Hepatocyte (in vitro differentiated cells): Measurements from ENCODE around the gene TJP2. TPM values are rescaled to one million over a fixed set of nuclear protein-coding genes. Genes with fewer than 3 reads are reported as not detected.

Experiments
- DNase-seq: peaks from one replicate; pipeline ENCODE4 v3.0.0-alpha.2; 2016; ENCODE audit warnings: low spot score
- H2AFZ ChIP-seq: fragments of 200-600 bp; sonication (generic); 2 replicates; pipeline ENCODE4 v1.6.0; 2016; ENCODE audit warnings: antibody characterized with exemption, mild to moderate bottlenecking
- H3K27ac ChIP-seq: fragments of 200-600 bp; sonication (generic); 2 replicates; pipeline ENCODE4 v1.5.1; 2016; ENCODE audit warnings: mild to moderate bottlenecking
- H3K27me3 ChIP-seq: fragments of 200-600 bp; sonication (generic); 2 replicates; pipeline ENCODE4 v1.6.1; 2016
- H3K36me3 ChIP-seq: fragments of 200-600 bp; sonication (generic); replicated peaks from 2 replicates; pipeline ENCODE4 v1.5.1; 2016; ENCODE audit warnings: low read depth; ENCODE audit not compliant: insufficient read depth
- H3K4me1 ChIP-seq: fragments of 200-600 bp; sonication (generic); 2 replicates; pipeline ENCODE4 v1.5.1; 2016; ENCODE audit warnings: mild to moderate bottlenecking, moderate library complexity; ENCODE audit not compliant: insufficient read depth
- H3K4me2 ChIP-seq: fragments of 200-600 bp; sonication (generic); 2 replicates; pipeline ENCODE4 v1.6.0; 2016
- H3K4me3 ChIP-seq: fragments of 200-600 bp; sonication (generic); 2 replicates; pipeline ENCODE4 v1.5.1; 2016; ENCODE audit warnings: mild to moderate bottlenecking
- H3K79me2 ChIP-seq: fragments of 200-600 bp; sonication (generic); 2 replicates; pipeline ENCODE4 v1.6.0; 2017; ENCODE audit warnings: mild to moderate bottlenecking
- H3K9me2 ChIP-seq: fragments of 200-600 bp; sonication (generic); replicated peaks from 2 replicates; pipeline ENCODE4 v1.6.0; 2017; ENCODE audit warnings: mild to moderate bottlenecking; ENCODE audit not compliant: insufficient read depth
- H3K9me3 ChIP-seq: fragments of 200-600 bp; sonication (generic); 2 replicates; pipeline ENCODE4 v1.5.1; 2016; ENCODE audit warnings: low read depth, mild to moderate bottlenecking
- H4K20me1 ChIP-seq: fragments of 200-600 bp; sonication (generic); 2 replicates; pipeline ENCODE4 v1.6.0; 2016; ENCODE audit warnings: mild to moderate bottlenecking; ENCODE audit not compliant: insufficient read depth, poor library complexity, severe bottlenecking
- EZH2 ChIP-seq: fragments of 200-600 bp; sonication (generic); IDR thresholded peaks from 2 replicates; pipeline ENCODE4 v1.6.1; 2016; ENCODE audit warnings: antibody characterized with exemption, mild to moderate bottlenecking, borderline replicate concordance
- EZH2phosphoT487 ChIP-seq: fragments of 200-600 bp; sonication (generic); IDR thresholded peaks from one replicate; pipeline ENCODE4 v1.6.1; 2018; ENCODE audit warnings: antibody characterized with exemption, mild to moderate bottlenecking, low read depth, moderate library complexity; ENCODE audit not compliant: unreplicated experiment, severe bottlenecking
- WGBS: methylation state at CpG from one replicate; pipeline ENCODE4 v1.1.6; 2016; ENCODE audit warnings: low lambda C conversion rate; ENCODE audit errors: missing lambda C conversion rate; 5-methylcytosine and 5-hydroxymethylcytosine counted together
- polyA plus RNA-seq: library from polyadenylated mRNA; unstranded; fragments of >200 nt; fragmentation: Nextera tagmentation; extraction: Ambion mirVana; gene quantifications from 2 replicates; pipeline ENCODE4 v1.2.1, GENCODE V29; 2016
- total RNA-seq: library from RNA; depleted of rRNA; stranded (reverse); fragments of >200 nt; gene quantifications from 2 replicates; pipeline ENCODE4 v1.2.3, GENCODE V29; 2014
- TF ChIP-seq, protein P1 (sequence below): fragments of 200-600 bp; sonication (generic); IDR thresholded peaks from 2 replicates; pipeline ENCODE4 v1.5.1; 2016; ENCODE audit warnings: antibody characterized with exemption, mild to moderate bottlenecking; ENCODE audit not compliant: poor library complexity

TJP2 gene
- total and polyA plus RNA-seq, 2 experiments from 2014 or later, result 67.2 to 131 TPM

DNA sequence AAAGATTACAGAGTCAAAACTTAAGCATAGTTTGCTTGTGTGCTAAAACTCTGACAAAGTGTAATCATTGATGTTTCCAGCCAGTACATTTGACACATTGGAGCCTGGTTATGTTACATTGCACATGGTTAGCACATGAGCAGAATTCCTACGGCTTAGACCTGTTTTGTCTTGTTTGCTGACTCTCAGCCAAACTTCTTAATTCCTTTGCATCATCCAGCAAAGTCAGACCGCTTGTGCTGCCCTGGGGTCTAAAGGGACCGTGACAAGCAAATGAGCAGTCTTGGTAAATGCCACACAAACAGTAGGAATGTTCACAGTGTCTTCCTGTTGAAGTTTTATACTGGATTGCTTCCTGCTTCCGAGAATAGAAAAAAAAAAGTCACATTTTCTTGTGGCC is 79.0 kb downstream of the TJP2 start:
- WGBS, result 63% methylated on average over 4 of the region's 4 CpGs
- Histone ChIP-seq H3K4me1 (no peaks in the 10 kb centered on the region), H2AFZ (no peak overlapping the region), H3K4me2 (no peak overlapping the region), H3K4me3 (no peak overlapping the region), H3K79me2 (no peaks in the 10 kb centered on the region), H3K36me3 (no peaks in the 10 kb centered on the region), H3K27ac (no peak overlapping the region), H4K20me1 (no peaks in the 10 kb centered on the region), H3K27me3 (no peaks in the 10 kb centered on the region), H3K9me3 (no peaks in the 10 kb centered on the region), H3K9me2 (no peaks in the 10 kb centered on the region)
- no peak for DNase-seq
- TF ChIP-seq EZH2, result no peak
- TF ChIP-seq, protein P1, sequence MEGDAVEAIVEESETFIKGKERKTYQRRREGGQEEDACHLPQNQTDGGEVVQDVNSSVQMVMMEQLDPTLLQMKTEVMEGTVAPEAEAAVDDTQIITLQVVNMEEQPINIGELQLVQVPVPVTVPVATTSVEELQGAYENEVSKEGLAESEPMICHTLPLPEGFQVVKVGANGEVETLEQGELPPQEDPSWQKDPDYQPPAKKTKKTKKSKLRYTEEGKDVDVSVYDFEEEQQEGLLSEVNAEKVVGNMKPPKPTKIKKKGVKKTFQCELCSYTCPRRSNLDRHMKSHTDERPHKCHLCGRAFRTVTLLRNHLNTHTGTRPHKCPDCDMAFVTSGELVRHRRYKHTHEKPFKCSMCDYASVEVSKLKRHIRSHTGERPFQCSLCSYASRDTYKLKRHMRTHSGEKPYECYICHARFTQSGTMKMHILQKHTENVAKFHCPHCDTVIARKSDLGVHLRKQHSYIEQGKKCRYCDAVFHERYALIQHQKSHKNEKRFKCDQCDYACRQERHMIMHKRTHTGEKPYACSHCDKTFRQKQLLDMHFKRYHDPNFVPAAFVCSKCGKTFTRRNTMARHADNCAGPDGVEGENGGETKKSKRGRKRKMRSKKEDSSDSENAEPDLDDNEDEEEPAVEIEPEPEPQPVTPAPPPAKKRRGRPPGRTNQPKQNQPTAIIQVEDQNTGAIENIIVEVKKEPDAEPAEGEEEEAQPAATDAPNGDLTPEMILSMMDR, result no peak
- no peak for TF ChIP-seq EZH2phosphoT487

DNA sequence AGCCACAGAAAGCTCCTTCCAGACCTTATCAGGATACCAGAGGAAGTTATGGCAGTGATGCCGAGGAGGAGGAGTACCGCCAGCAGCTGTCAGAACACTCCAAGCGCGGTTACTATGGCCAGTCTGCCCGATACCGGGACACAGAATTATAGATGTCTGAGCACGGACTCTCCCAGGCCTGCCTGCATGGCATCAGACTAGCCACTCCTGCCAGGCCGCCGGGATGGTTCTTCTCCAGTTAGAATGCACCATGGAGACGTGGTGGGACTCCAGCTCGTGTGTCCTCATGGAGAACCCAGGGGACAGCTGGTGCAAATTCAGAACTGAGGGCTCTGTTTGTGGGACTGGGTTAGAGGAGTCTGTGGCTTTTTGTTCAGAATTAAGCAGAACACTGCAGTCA is 80.1 kb downstream of the TJP2 start:
- Histone ChIP-seq H3K79me2 (no peaks in the 10 kb centered on the region), H3K9me3 (no peaks in the 10 kb centered on the region), H3K27ac (no peak overlapping the region), H3K9me2 (no peaks in the 10 kb centered on the region), H3K36me3 (no peaks in the 10 kb centered on the region), H3K4me1 (no peaks in the 10 kb centered on the region), H3K4me2 (no peak overlapping the region), H2AFZ (no peak overlapping the region), H4K20me1 (no peaks in the 10 kb centered on the region), H3K27me3 (no peaks in the 10 kb centered on the region), H3K4me3 (no peak overlapping the region)
- WGBS, result 95% methylated on average over 11 of the region's 11 CpGs
- DNase-seq, result no peak
- no peak for TF ChIP-seq EZH2phosphoT487
- TF ChIP-seq, protein P1, result no peak
- no peak for TF ChIP-seq EZH2

DNA sequence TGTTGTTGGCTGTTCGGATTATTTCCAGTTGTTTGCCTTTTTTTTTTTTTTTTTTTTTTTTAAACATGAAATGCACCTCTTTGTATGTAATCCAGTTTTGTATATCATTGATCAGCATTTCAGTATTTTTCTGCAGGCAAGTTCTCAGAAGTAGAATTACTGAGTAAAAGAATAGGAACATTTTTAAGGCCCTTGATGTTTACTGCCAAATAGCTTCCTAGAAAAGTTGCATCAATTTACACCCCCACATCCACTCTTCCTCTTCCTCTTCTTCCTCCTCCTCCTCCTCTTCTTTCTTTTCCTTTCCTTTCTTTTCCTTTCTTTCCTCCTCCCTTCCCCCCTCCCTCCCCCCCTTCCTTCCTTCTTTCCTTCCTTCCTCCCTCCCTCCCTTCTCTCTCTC is 81.5 kb downstream of the TJP2 start:
- H3K79me2 ChIP-seq, result no peaks in the 10 kb centered on the region
- H3K9me3 ChIP-seq, result no peaks in the 10 kb centered on the region
- no peak overlapping the region for H3K27ac ChIP-seq
- H3K9me2 ChIP-seq, result no peaks in the 10 kb centered on the region
- 100% methylated on average over 1 of the region's 1 CpG for WGBS
- no peaks in the 10 kb centered on the region for H3K36me3 ChIP-seq
- H3K27me3 ChIP-seq, result no peaks in the 10 kb centered on the region
- no peak overlapping the region for H2AFZ ChIP-seq
- no peaks in the 10 kb centered on the region for H3K4me1 ChIP-seq
- TF ChIP-seq, protein P1, result no peak
- TF ChIP-seq EZH2, result no peak
- DNase-seq, result no peak
- H4K20me1 ChIP-seq, result no peaks in the 10 kb centered on the region
- H3K4me3 ChIP-seq, result no peak overlapping the region
- H3K4me2 ChIP-seq, result no peak overlapping the region

DNA sequence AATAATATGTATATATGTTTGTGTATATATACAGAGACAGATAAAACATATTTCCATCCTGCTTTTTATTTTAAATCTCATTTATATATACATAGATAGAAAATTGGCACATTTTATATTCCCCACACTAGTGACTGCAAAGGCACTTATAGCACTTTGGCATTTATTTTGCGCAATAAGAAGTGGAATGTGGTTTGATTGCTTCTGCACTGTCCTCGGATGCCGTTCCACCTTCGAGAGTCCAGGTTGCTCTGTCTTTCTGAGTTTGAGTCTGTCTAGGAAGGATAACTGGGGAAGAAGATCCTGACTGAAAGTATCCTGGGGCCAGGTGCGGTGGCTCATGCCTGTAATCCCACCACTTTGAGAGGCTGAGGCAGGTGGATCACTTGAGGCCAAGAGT is 84.5 kb downstream of the TJP2 start:
- Histone ChIP-seq H3K27me3 (no peaks in the 10 kb centered on the region), H3K4me2 (no peak overlapping the region), H3K4me1 (no peaks in the 10 kb centered on the region), H3K79me2 (no peaks in the 10 kb centered on the region), H3K9me3 (no peaks in the 10 kb centered on the region), H4K20me1 (no peaks in the 10 kb centered on the region), H2AFZ (no peak overlapping the region), H3K4me3 (no peak overlapping the region), H3K36me3 (no peaks in the 10 kb centered on the region), H3K27ac (no peak overlapping the region), H3K9me2 (no peaks in the 10 kb centered on the region)
- WGBS, result 97% methylated on average over 5 of the region's 5 CpGs
- no peak for TF ChIP-seq EZH2
- no peak for TF ChIP-seq EZH2phosphoT487
- TF ChIP-seq, protein P1, result no peak
- no peak for DNase-seq
